K562 (cell line): Measurements from ENCODE around the gene KLHL22. TPM values are rescaled to one million over a fixed set of nuclear protein-coding genes. Genes with fewer than 3 reads are reported as not detected.

Experiments
- C11orf30 ChIP-seq: fragments of 450-650 bp; IDR thresholded peaks from 2 replicates; pipeline ENCODE4 v1.6.1; 2016; ENCODE audit warnings: low read depth, mild to moderate bottlenecking
- CHCHD3 ChIP-seq: fragments of 250-450 bp; sonication (Bioruptor Pico); IDR thresholded peaks from 2 replicates; pipeline ENCODE4 v2.1.2; 2022; ENCODE audit warnings: mild to moderate bottlenecking
- CTCFL ChIP-seq: IDR thresholded peaks from 2 replicates; pipeline ENCODE4 v1.6.1; 2011; ENCODE audit warnings: borderline replicate concordance, low read depth, mild to moderate bottlenecking, moderate library complexity, low read length; ENCODE audit not compliant: insufficient read depth, poor library complexity, severe bottlenecking
- DIDO1 ChIP-seq: fragments of 450-650 bp; IDR thresholded peaks from 2 replicates; pipeline ENCODE4 v1.6.1; 2016; ENCODE audit warnings: low read depth, missing biosample characterization, missing genetic modification characterization
- ETV5 ChIP-seq: sonication (generic); formaldehyde crosslinking; IDR thresholded peaks from 2 replicates; pipeline ENCODE4 v1.4.0; 2020; ENCODE audit warnings: low read depth, mild to moderate bottlenecking, missing genetic modification reagents
- JUNB ChIP-seq: fragments of 450-650 bp; formaldehyde crosslinking; conservative IDR thresholded peaks from 2 replicates; pipeline ENCODE4 v1.4.0; 2020; ENCODE audit warnings: mild to moderate bottlenecking
- MIER1 ChIP-seq: fragments of 450-650 bp; IDR thresholded peaks from 2 replicates; pipeline ENCODE4 v1.6.1; 2016; ENCODE audit warnings: antibody characterized with exemption, mild to moderate bottlenecking, low read depth
- MTF1 ChIP-seq: fragments of 250-450 bp; sonication (Bioruptor Pico); IDR thresholded peaks from 2 replicates; pipeline ENCODE4 v1.9.0; 2021; ENCODE audit warnings: moderate library complexity, mild to moderate bottlenecking, inconsistent platforms, borderline replicate concordance
- RBBP5 ChIP-seq: fragments of 200-600 bp; sonication (generic); IDR thresholded peaks from 2 replicates; pipeline ENCODE4 v1.6.1; 2012; ENCODE audit warnings: borderline replicate concordance, mild to moderate bottlenecking, low read length, control low read depth, inconsistent platforms; ENCODE audit not compliant: insufficient read depth, poor library complexity, severe bottlenecking
- RHOXF2B ChIP-seq: fragments of 250-450 bp; sonication (Bioruptor Pico); conservative IDR thresholded peaks from 2 replicates; pipeline ENCODE4 v1.5.1; 2021
- SMARCA5 ChIP-seq: fragments of 450-650 bp; IDR thresholded peaks from 2 replicates; pipeline ENCODE4 v1.6.1; 2016
- SMARCB1 ChIP-seq: IDR thresholded peaks from 2 replicates; pipeline ENCODE4 v1.6.1; 2011; ENCODE audit warnings: improper control_type of control experiment, low read depth; ENCODE audit not compliant: insufficient read length
- XRCC3 ChIP-seq: fragments of 450-650 bp; IDR thresholded peaks from 2 replicates; pipeline ENCODE4 v1.6.1; 2017; ENCODE audit warnings: mild to moderate bottlenecking, moderate library complexity
- ZC3H4 ChIP-seq: sonication (generic); formaldehyde crosslinking; IDR thresholded peaks from 2 replicates; pipeline ENCODE4 v1.9.0; 2021; ENCODE audit warnings: missing genetic modification reagents, borderline replicate concordance
- ZNF217 ChIP-seq: sonication (generic); formaldehyde crosslinking; IDR thresholded peaks from 2 replicates; pipeline ENCODE4 v1.8.0; 2022; ENCODE audit warnings: mild to moderate bottlenecking, missing genetic modification reagents
- ZNF583 ChIP-seq: fragments of 250-450 bp; sonication (Bioruptor Pico); IDR thresholded peaks from 2 replicates; pipeline ENCODE4 v1.4.0; 2020
- ZNF592 ChIP-seq: fragments of 450-650 bp; IDR thresholded peaks from 2 replicates; pipeline ENCODE4 v1.6.1; 2017; ENCODE audit warnings: antibody characterized with exemption, mild to moderate bottlenecking
- ZNF766 ChIP-seq: fragments of 200-800 bp; sonication (Bioruptor generic); conservative IDR thresholded peaks from 2 replicates; pipeline ENCODE4 v1.6.1; 2016; ENCODE audit warnings: missing genetic modification characterization, missing compliant biosample characterization
- polyA plus RNA-seq, 8 experiments: library from polyadenylated mRNA; depleted of rRNA in 4 of 8; stranded (reverse) in 5 of 8; unstranded in 3 of 8; fragments of >200 nt; fragmentation: Nextera tagmentation in 2 of 8; fragmentation: Illumina TruSeq in 1 of 8; extraction: Ambion mirVana in 2 of 8; extraction: Trizol in 1 of 8; gene quantifications; 2 replicates each; pipeline versions ENCODE4 v1.2.1 to v1.2.3, GENCODE V29; 2011 to 2014; ENCODE audit warnings: inconsistent platforms in 1 of 8, missing spikeins in 1 of 8
- total RNA-seq, 7 experiments: library from RNA; depleted of rRNA in 6 of 7; stranded (reverse); fragments of >200 nt in 6 of 7; fragmentation: Illumina TruSeq in 2 of 7; extraction: Trizol in 2 of 7; gene quantifications; 2 replicates each; pipeline versions ENCODE4 v1.2.1 to v1.2.3, GENCODE V29; 2011 to 2021; ENCODE audit warnings: low replicate concordance in 1 of 7
- TF ChIP-seq, protein P1 (sequence below): fragments of 450-650 bp; IDR thresholded peaks from 2 replicates; pipeline ENCODE4 v1.6.1; 2016
- TF ChIP-seq, protein P2 (sequence below): fragments of 450-650 bp; conservative IDR thresholded peaks from 2 replicates; pipeline ENCODE4 v1.6.1; 2016; ENCODE audit warnings: missing genetic modification characterization, low read depth, mild to moderate bottlenecking, control low read depth, missing compliant biosample characterization

Gene KLHL22
- total and polyA plus RNA-seq, 9 of the 15 experiments (the other 6 are each of a cell fraction or from before 2014, with no cell fraction given) = 1.3 to 25.6 (median 15.2) TPM

DNA sequence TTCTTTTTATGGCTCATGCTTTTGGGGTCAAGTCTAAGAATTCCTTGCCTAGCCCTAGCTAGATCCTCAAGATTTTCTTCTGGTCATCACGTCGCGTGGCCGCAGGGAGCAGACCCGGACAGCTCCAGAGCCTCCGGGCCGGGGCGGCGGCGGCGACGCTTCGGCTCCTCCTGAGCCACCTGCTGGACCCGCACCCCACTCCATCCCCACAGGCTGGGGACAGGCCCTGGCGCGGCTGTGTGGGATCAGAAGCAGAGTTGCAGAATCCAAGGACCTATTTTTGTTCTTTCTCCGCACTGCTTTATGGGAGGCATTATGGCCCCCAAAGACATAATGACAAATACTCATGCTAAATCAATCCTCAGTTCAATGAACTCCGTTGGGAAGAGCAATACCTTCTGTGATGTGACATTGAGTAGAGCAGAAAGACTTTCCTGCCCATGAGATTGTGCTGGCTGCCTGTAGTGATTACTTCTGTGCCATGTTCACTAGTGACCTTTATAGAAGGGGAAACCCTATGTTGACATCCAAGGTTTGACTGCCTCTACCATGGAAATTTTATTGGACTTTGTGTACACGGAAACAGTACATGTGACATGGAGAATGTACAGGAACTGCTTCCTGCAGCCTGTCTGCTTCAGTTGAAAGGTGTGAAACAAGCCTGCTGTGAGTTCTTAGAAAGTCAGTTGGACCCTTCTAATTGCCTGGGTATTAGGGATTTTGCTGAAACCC, 45.6 kb downstream of the KLHL22 start (continued):
- TF ChIP-seq CTCFL (no peak), ZNF592 (no peak), MTF1 (CRISPR knock-in tag) (0 out of 2 replicates have a peak, but pooled peaks have one; percentile 38), RHOXF2B (CRISPR knock-in tag) (no peak), ZNF766 (CRISPR knock-in tag) (no peak), ZNF583 (CRISPR knock-in tag) (no peak), JUNB (CRISPR knock-in tag) (0 out of 2 replicates have a peak, but pooled peaks have one; percentile 19), SMARCA5 (no peak), CHCHD3 (no peak), C11orf30 (no peak), DIDO1 (tag) (no peak), MIER1 (no peak), XRCC3 (no peak), ETV5 (CRISPR knock-in tag) (0 out of 2 replicates have a peak, but pooled peaks have one; percentile 22), SMARCB1 (no peak), ZC3H4 (CRISPR knock-in tag) (no peak), RBBP5 (no peak), ZNF217 (CRISPR knock-in tag) (no peak)
- TF ChIP-seq, protein P1, sequence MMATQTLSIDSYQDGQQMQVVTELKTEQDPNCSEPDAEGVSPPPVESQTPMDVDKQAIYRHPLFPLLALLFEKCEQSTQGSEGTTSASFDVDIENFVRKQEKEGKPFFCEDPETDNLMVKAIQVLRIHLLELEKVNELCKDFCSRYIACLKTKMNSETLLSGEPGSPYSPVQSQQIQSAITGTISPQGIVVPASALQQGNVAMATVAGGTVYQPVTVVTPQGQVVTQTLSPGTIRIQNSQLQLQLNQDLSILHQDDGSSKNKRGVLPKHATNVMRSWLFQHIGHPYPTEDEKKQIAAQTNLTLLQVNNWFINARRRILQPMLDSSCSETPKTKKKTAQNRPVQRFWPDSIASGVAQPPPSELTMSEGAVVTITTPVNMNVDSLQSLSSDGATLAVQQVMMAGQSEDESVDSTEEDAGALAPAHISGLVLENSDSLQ = no peak
- TF ChIP-seq, protein P2, sequence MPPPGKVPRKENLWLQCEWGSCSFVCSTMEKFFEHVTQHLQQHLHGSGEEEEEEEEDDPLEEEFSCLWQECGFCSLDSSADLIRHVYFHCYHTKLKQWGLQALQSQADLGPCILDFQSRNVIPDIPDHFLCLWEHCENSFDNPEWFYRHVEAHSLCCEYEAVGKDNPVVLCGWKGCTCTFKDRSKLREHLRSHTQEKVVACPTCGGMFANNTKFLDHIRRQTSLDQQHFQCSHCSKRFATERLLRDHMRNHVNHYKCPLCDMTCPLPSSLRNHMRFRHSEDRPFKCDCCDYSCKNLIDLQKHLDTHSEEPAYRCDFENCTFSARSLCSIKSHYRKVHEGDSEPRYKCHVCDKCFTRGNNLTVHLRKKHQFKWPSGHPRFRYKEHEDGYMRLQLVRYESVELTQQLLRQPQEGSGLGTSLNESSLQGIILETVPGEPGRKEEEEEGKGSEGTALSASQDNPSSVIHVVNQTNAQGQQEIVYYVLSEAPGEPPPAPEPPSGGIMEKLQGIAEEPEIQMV (tag) = no peak
